ENCODE data around the gene LPCAT1.
"Not testable (repeated sequence)": the region's sequence is repeated elsewhere in the genome, so short reads cannot be mapped to it uniquely, and the experiment has no call there.

The LPCAT1 gene

DNA sequence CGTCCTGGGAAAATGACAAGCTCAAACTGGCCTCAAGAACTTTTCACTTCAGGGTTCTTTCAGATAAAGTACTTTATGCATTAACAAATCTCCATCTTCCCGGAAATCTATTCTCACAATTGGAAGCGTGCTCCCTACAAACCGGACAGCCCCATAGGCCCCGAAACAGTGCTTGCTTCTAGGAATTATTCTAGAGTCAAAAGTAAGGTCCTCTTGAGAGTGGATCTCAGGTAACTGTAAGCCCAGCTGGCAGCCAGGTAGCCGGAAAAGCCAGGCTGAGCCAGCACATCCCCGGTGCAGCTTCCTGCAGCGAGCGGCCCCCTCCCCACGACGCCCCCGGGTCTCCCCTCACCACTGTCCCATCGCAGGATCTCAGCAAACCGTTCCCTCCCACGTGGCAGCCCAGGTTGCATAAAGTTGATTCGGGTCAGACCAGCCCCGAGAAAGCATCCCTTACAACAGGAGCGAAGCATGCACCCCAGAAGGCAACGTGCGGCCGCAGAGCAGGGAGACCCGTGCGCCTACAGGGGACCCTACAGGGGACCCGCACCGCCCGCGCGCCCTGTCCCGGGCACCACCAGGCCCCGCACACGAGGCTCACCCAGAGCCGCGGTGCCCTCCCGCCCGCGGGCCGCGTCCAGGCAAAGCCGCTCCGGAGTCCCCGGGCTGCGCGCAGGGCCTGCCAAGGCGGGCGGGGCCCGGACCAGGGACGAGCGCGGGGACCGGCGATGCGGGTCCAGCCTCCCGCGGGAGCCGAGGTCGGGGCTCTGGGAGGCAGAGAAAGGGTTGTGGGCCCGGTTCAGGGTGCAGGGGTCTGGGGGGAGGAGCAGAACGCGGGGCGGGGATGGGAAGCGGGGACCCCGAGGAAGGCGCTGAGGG is 920 bp downstream of the LPCAT1 start:
- no peak for DNase-seq (ENCODE audit: low read depth in 2 of 2)

GRCh38 chr5:1521671-1522600 is 1.8 kb downstream of the LPCAT1 start:
- DNase-seq (ENCODE audit: low read depth in 2 of 2): no peak

GRCh38 chr5:1520791-1521453 is 2.8 kb downstream of the LPCAT1 start:
- DNase-seq (ENCODE audit: low read depth in 2 of 2): no peak

- DNase-seq (ENCODE audit: low read depth in 2 of 2): no peak
Observed at GRCh38 chr5:1519631-1520210, 4.0 kb downstream of the LPCAT1 start.

DNA sequence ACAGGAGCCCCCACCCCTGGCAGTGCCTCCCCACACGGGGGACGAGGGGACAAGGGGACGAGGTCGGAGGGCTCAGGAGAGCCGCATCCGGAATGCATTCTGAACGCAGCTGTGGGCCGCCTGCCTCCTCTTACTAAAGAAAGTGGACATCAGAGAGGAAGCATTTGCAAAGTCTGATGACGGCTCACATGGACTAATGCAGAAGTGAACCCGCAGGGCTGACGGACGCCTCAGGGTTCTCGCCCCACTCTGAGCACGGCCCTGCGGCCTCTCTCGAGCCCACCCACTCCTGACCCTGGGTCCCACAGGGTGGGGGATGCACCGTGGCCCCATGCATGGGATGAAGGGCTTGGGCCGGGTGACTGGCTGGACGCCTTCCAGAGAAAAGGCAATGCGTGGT is 5.9 kb downstream of the LPCAT1 start:
- no peak for DNase-seq (ENCODE audit: low read depth in 2 of 2)

DNA sequence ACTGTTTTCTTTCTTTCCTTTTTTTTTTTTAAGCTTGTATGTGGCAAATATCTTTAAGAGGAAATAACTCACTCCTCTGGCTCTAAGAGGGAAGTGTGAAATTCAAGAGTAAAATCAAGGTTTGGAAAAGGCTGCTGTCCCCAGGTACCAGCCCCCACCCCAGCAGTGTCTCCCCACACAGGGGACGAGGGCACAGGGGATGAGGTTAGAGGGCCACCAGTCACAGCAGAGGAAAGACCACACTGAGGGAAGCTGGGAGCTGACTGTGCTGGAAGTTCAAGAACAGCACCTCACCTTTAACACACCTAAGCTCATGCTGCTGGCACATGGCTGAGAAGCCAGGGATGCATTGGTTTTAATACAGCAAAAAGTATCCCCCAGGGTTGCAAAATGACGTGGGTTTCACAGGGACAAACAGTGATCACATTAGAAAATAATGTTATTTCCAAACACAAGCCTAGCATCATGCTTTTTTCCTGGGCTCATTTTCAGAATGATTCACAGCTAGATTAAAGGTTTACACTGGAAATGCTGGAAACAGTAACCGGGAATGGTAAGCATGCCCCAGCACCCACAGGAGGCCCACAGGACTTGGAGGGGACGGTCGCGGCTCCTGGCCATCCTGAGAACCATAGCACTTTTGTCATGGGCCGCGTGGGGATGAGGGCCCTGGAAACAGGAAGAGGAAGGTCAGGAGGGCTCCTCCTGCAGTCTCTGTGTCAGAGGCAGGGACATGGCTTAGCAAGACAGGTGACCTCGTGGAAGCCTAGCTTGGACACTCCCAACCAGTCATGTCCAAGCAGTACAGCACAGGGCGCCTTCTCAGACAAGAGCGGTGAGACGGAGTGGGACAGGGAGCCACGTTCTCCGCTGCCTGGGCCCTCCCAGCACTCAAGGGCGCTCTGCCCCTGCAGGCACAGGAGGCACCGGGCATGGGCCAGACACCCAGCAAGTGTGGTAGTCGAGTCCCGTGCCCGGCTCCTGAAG is 6.9 kb downstream of the LPCAT1 start:
- DNase-seq (ENCODE audit: low read depth in 2 of 2): no peak

GRCh38 chr5:1515921-1516571 is 7.7 kb downstream of the LPCAT1 start:
- DNase-seq (ENCODE audit: low read depth in 2 of 2): no peak

GRCh38 chr5:1515311-1515920 is 8.3 kb downstream of the LPCAT1 start:
- DNase-seq (ENCODE audit: low read depth in 2 of 2): no peak

DNA sequence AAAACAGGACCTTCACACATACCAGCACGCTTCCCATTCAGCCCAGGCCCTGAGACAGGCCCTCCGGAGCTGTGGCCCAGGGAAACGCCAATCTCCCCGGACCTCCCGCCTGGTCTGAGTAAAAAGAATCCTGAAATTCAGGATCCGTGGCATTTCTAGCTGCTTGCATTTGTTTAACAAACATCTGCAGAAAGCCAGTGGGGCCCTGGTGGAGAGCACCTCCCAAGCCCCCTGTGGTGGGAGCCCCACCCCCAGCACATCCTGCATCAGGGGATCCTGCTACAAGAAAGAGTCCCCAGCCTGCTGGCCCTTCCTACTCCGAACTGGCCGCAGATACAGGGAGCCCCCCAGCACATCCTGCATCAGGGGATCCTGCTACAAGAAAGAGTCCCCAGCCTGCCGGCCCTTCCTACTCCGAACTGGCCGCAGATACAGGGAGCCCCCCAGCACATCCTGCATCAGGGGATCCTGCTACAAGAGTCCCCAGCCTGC is 8.9 kb downstream of the LPCAT1 start:
- DNase-seq (ENCODE audit: low read depth in 2 of 2): not testable (repeated sequence)

GRCh38 chr5:1514027-1514818 is 9.5 kb downstream of the LPCAT1 start:
- DNase-seq (ENCODE audit: low read depth in 2 of 2): no peak

DNA sequence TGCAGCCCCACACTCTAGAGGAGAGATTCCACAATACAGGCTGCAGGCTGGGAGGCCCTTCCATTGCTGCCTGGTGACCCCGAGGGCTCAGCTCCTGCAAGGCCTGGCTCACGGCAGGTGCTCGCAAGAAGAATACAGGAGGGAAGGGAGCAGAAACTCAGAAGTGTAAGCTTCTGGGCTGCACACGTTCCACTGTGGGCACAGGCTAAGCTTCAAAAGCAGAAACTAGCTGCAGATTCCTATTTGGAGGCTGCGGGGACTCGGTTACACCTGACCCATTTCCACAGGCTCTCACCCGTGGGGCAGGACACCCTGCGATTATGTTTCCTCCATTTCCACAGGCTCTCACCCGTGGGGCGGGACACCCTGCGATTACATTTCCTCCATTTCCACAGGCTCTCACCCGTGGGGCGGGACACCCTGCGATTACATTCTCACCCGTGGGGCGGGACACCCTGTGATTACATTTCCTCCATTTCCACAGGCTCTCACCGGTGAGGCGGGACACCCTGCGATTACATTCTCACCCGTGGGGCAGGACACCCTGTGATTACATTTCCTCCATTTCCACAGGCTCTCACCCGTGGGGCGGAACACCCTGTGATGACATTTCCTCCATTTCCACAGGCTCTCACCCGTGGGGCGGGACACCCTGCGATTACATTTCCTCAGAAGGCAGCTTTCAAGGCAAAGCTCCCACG is 10.3 kb downstream of the LPCAT1 start:
- no peak for DNase-seq (ENCODE audit: low read depth in 2 of 2)

GRCh38 chr5:1512541-1513291 is 11.0 kb downstream of the LPCAT1 start:
- no peak for DNase-seq (ENCODE audit: low read depth in 2 of 2)

- DNase-seq (ENCODE audit: low read depth in 2 of 2): no peak
Observed at GRCh38 chr5:1511651-1512540, 11.9 kb downstream of the LPCAT1 start.

DNA sequence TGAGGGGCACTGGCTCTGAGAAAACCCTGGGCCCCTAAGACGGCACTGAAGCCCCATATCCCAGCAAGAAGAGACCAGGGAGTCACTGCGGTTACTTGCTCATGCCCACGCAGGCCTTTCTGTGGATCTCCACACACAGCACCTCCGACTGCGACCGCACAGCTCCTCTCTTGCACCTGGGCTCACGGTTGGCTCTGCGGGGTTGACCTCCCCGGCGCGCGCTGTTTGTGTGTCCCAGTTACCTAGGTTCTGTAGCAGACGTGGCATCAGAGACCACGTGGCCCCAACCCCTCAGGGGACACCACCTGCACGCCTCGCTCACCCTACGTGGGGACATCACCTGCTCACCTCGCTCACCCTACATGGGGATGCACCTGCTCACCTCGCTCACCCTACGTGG is 12.7 kb downstream of the LPCAT1 start:
- DNase-seq (ENCODE audit: low read depth in 2 of 2): no peak

GRCh38 chr5:1510631-1511030 is 13.1 kb downstream of the LPCAT1 start:
- no peak for DNase-seq (ENCODE audit: low read depth in 2 of 2)

DNA sequence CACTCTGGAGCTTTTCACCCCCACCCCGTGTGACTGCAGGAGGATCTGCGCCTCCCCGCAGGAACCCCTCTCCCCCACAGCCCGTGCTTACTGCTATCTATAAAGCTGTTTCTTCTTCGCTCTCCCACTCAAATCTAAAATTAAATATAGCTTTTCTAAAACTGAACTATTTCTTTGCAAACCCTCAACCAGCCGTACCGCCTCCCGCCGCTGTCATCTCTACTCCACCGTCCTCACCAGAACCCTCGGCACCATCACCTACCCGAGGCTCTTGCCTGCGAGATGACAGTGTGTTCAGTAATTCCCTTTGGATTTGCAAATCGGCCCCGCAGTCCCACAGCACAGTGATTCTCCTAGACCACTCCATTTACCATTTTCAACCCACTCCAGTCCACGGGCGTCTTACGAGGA is 13.6 kb downstream of the LPCAT1 start:
- DNase-seq (ENCODE audit: low read depth in 2 of 2): no peak

Measured in stimulated activated CD8-positive, alpha-beta memory T cell treated with anti-CD3 and anti-CD28 coated beads, Interleukin-7, amount 100 ng/mL, for 1 hour (primary cell).